Neural cell (in vitro differentiated cells): ENCODE results near the gene SLC11A2. TPM values are rescaled to one million over a fixed set of nuclear protein-coding genes. Genes with fewer than 3 reads are reported as not detected.

Experiments used
- H2AFZ ChIP-seq: fragments of 200-600, 300-800 bp; sonication (generic), shearing (Covaris generic); 2 replicates; pipeline ENCODE4 v1.6.0; 2014; ENCODE audit warnings: low read depth, mild to moderate bottlenecking, antibody characterized with exemption, low read length, moderate library complexity
- H3F3A ChIP-seq: fragments of 200-600 bp; shearing (Covaris generic); 2 replicates; pipeline ENCODE4 v1.6.1; 2016; ENCODE audit warnings: mild to moderate bottlenecking, moderate library complexity, mixed read lengths, antibody characterized with exemption, low read length; ENCODE audit not compliant: insufficient read depth, poor library complexity, severe bottlenecking
- H3K27ac ChIP-seq: fragments of 200-600, 300-800 bp; sonication (generic), shearing (Covaris generic); 2 replicates; pipeline ENCODE4 v1.5.1; 2014; ENCODE audit warnings: mild to moderate bottlenecking, low read length, moderate library complexity
- H3K27me3 ChIP-seq: fragments of 300-800, 200-600 bp; sonication (generic), shearing (Covaris generic); 2 replicates; pipeline ENCODE4 v1.6.0; 2014; ENCODE audit warnings: mild to moderate bottlenecking, low read depth, low read length, moderate library complexity; ENCODE audit not compliant: insufficient read depth
- H3K36me3 ChIP-seq: fragments of 300-800, 200-600 bp; sonication (generic), shearing (Covaris generic); 2 replicates; pipeline ENCODE4 v1.5.1; 2014; ENCODE audit warnings: mild to moderate bottlenecking, antibody characterized with exemption, low read length, moderate library complexity; ENCODE audit not compliant: insufficient read depth
- H3K4me2 ChIP-seq: fragments of 300-800, 200-600 bp; sonication (generic), shearing (Covaris generic); 2 replicates; pipeline ENCODE4 v1.6.0; 2014; ENCODE audit warnings: mild to moderate bottlenecking, low read length
- H3K4me3 ChIP-seq: fragments of 300-800, 200-600 bp; sonication (generic), shearing (Covaris generic); 2 replicates; pipeline ENCODE4 v1.5.1; 2014; ENCODE audit warnings: mild to moderate bottlenecking, low read length, moderate library complexity
- H3K79me2 ChIP-seq: fragments of 200-600 bp; shearing (Covaris generic); replicated peaks from 2 replicates; pipeline ENCODE4 v1.6.0; 2014; ENCODE audit warnings: mild to moderate bottlenecking, low read length, moderate library complexity; ENCODE audit not compliant: insufficient read depth
- H3K9ac ChIP-seq: fragments of 300-800, 200-600 bp; sonication (generic), shearing (Covaris generic); 2 replicates; pipeline ENCODE4 v1.6.1; 2016; ENCODE audit warnings: mild to moderate bottlenecking, low read length, mixed read lengths
- H3K9me2 ChIP-seq: fragments of 200-600 bp; shearing (Covaris generic); 2 replicates; pipeline ENCODE4 v1.6.1; 2016; ENCODE audit warnings: mild to moderate bottlenecking, low read length, mixed read lengths; ENCODE audit not compliant: insufficient read depth
- H3K9me3 ChIP-seq: fragments of 200-600, 300-800 bp; sonication (generic), shearing (Covaris generic); 2 replicates; pipeline ENCODE4 v1.6.1; 2016; ENCODE audit warnings: mild to moderate bottlenecking, mixed run types, low read length, moderate library complexity, mixed read lengths
- H4K20me1 ChIP-seq: fragments of 200-600 bp; shearing (Covaris generic); 2 replicates; pipeline ENCODE4 v1.6.1; 2016; ENCODE audit warnings: mild to moderate bottlenecking, mixed run types; ENCODE audit not compliant: insufficient read depth
- CTCF ChIP-seq: fragments of 450-650 bp; IDR thresholded peaks from 2 replicates; pipeline ENCODE4 v1.5.1; 2014; ENCODE audit warnings: antibody characterized with exemption, mild to moderate bottlenecking, moderate library complexity; ENCODE audit not compliant: poor library complexity, severe bottlenecking
- EP300 ChIP-seq: fragments of 450-650 bp; conservative IDR thresholded peaks from 2 replicates; pipeline ENCODE4 v1.6.1; 2014; ENCODE audit warnings: antibody characterized with exemption, mild to moderate bottlenecking, moderate library complexity; ENCODE audit not compliant: poor library complexity, severe bottlenecking
- EZH2 ChIP-seq: fragments of 200-600, 300-800 bp; shearing (Covaris generic), sonication (generic); IDR thresholded peaks from 2 replicates; pipeline ENCODE4 v1.6.1; 2014; ENCODE audit warnings: antibody characterized with exemption, low read length, borderline replicate concordance, mild to moderate bottlenecking; ENCODE audit not compliant: insufficient read depth, poor library complexity, severe bottlenecking
- MXI1 ChIP-seq: fragments of 450-650 bp; conservative IDR thresholded peaks from 2 replicates; pipeline ENCODE4 v1.6.1; 2014; ENCODE audit warnings: antibody characterized with exemption, mild to moderate bottlenecking; ENCODE audit not compliant: poor library complexity, severe bottlenecking
- POLR2AphosphoS5 ChIP-seq: IDR thresholded peaks from 2 replicates; pipeline ENCODE4 v1.6.1; 2012
- RAD21 ChIP-seq: fragments of 450-650 bp; conservative IDR thresholded peaks from 2 replicates; pipeline ENCODE4 v1.6.1; 2014; ENCODE audit warnings: antibody characterized with exemption, mild to moderate bottlenecking, moderate library complexity
- REST ChIP-seq: IDR thresholded peaks from 2 replicates; pipeline ENCODE4 v1.6.1; 2012; ENCODE audit warnings: borderline replicate concordance
- SMC3 ChIP-seq: fragments of 450-650 bp; conservative IDR thresholded peaks from 2 replicates; pipeline ENCODE4 v1.6.1; 2014; ENCODE audit warnings: antibody characterized with exemption, mild to moderate bottlenecking, moderate library complexity; ENCODE audit not compliant: poor library complexity
- TAF1 ChIP-seq: IDR thresholded peaks from 2 replicates; pipeline ENCODE4 v1.6.1; 2012; ENCODE audit warnings: low read depth
- polyA plus RNA-seq: library from polyadenylated mRNA; depleted of rRNA; stranded (reverse); fragments of >200 nt; gene quantifications from 2 replicates; pipeline ENCODE4 v1.2.3, GENCODE V29; 2014

Gene SLC11A2
- polyA plus RNA-seq, 1 donor from 2014 or later = 62.3 TPM

GRCh38 chr12:50961708-50962107, 64.5 kb downstream of the SLC11A2 start:
- no peaks in the 10 kb centered on the region for H3K9me2 ChIP-seq

GRCh38 chr12:50960130-50960529, 66.1 kb downstream of the SLC11A2 start:
- H3F3A ChIP-seq = no peaks in the 10 kb centered on the region
- peaks cover 2% of the 10 kb centered on the region for H3K9me3 ChIP-seq
- no peaks in the 10 kb centered on the region for H3K9me2 ChIP-seq
- no peak overlapping the region for H3K9ac ChIP-seq
- H3K4me2 ChIP-seq = no peak overlapping the region
- H3K27ac ChIP-seq = no peak overlapping the region
- H3K27me3 ChIP-seq = no peaks in the 10 kb centered on the region
- H4K20me1 ChIP-seq = no peaks in the 10 kb centered on the region
- no peak overlapping the region for H3K4me3 ChIP-seq
- no peaks in the 10 kb centered on the region for H3K36me3 ChIP-seq
- H3K79me2 ChIP-seq = no peaks in the 10 kb centered on the region
- no peak overlapping the region for H2AFZ ChIP-seq
- no peak for TF ChIP-seq MXI1
- TF ChIP-seq REST = no peak
- no peak for TF ChIP-seq RAD21
- TF ChIP-seq CTCF = no peak
- TF ChIP-seq SMC3 = no peak
- TF ChIP-seq TAF1 = no peak

More at GRCh38 chr12:50961708-50962107, 64.5 kb downstream of the SLC11A2 start:
- no peaks in the 10 kb centered on the region for H3K27me3 ChIP-seq
- H3K36me3 ChIP-seq = no peaks in the 10 kb centered on the region
- H2AFZ ChIP-seq = no peak overlapping the region
- H4K20me1 ChIP-seq = no peaks in the 10 kb centered on the region
- TF ChIP-seq TAF1 (no peak), MXI1 (no peak), EP300 (no peak), CTCF (no peak), RAD21 (no peak), SMC3 (no peak), REST (no peak), EZH2 (no peak), POLR2AphosphoS5 (no peak)
- no peak overlapping the region for H3K27ac ChIP-seq
- no peaks in the 10 kb centered on the region for H3F3A ChIP-seq
- no peaks in the 10 kb centered on the region for H3K79me2 ChIP-seq
- H3K4me3 ChIP-seq = no peak overlapping the region
- H3K9ac ChIP-seq = no peak overlapping the region
- no peak overlapping the region for H3K4me2 ChIP-seq
- H3K9me3 ChIP-seq = no peaks in the 10 kb centered on the region
